ENCODE results near the gene LZTR1. TPM values are rescaled to one million over a fixed set of nuclear protein-coding genes. Genes with fewer than 3 reads are reported as not detected.
"Not testable (repeated sequence)": the region's sequence is repeated elsewhere in the genome, so short reads cannot be mapped to it uniquely, and the experiment has no call there.

The LZTR1 gene
- total and polyA plus RNA-seq, 10 donors: 21.9 to 76.2 (median 54.2) TPM

GRCh38 chr22:21045585-21046294 is 63.6 kb downstream of the LZTR1 start, which contains the start of gene LRRC74B:
TSS of gene LRRC74B (plus strand) at chr22:21045946. CDS start at chr22:21045987, 41 bp downstream.
- peak within 1 kb of the TSS in 5 of 8 donors; percentile 20 to 79 (median 62) for H3K27ac ChIP-seq
- TF ChIP-seq POLR2AphosphoS5 (IDR thresholded peaks at IDR 0.05): peak in 2 of 3 donors; percentile 34 to 53
- TF ChIP-seq POLR2A (IDR thresholded peaks at IDR 0.05): no peak
- TF ChIP-seq CTCF (IDR thresholded peaks at IDR 0.05 in 8 of 11, conservative IDR thresholded peaks at IDR 0.05 in 3 of 11): no peak
- intact Hi-C loops (cut with DNase I; ENCODE audit: low total_unique reads): no loop called here
- DNase-seq: peak; percentile 92
- peaks cover 11 to 34% (median 29%) of the 10 kb centered on the region in 6 donors for H3K4me1 ChIP-seq
- H3K9me3 ChIP-seq: no peaks in the 10 kb centered on the region
- H3K36me3 ChIP-seq: no peaks in the 10 kb centered on the region
- H3K27me3 ChIP-seq (replicated peaks in 1 of 7): peaks cover 0 to 37% (median 0%) of the 10 kb centered on the region in 7 donors
- peak within 1 kb of the TSS; percentile 12 to 55 (median 20) for H3K4me3 ChIP-seq
- 8 to 16% (median 11%) methylated on average over 30 to 47 of the region's 47 CpGs for WGBS, 5 donors

GRCh38 chr22:21047035-21047661 is 65.1 kb downstream of the LZTR1 start:
- H3K27ac ChIP-seq: no peak overlapping the region
- WGBS, 5 donors: 90 to 93% (median 92%) methylated on average over 11 to 14 of the region's 14 CpGs
- intact Hi-C loops (cut with DNase I; ENCODE audit: low total_unique reads): no loop called here
- TF ChIP-seq CTCF (IDR thresholded peaks at IDR 0.05 in 8 of 11, conservative IDR thresholded peaks at IDR 0.05 in 3 of 11) (no peak), POLR2A (IDR thresholded peaks at IDR 0.05) (no peak), POLR2AphosphoS5 (IDR thresholded peaks at IDR 0.05) (no peak)
- H3K4me1 ChIP-seq: peaks cover 11 to 34% (median 29%) of the 10 kb centered on the region in 6 donors
- H3K4me3 ChIP-seq: no peak overlapping the region
- peak; percentile 41 for DNase-seq
- H3K9me3 ChIP-seq: no peaks in the 10 kb centered on the region
- no peaks in the 10 kb centered on the region for H3K36me3 ChIP-seq
- H3K27me3 ChIP-seq (replicated peaks in 1 of 7): peaks cover 0 to 37% (median 0%) of the 10 kb centered on the region in 7 donors

DNA sequence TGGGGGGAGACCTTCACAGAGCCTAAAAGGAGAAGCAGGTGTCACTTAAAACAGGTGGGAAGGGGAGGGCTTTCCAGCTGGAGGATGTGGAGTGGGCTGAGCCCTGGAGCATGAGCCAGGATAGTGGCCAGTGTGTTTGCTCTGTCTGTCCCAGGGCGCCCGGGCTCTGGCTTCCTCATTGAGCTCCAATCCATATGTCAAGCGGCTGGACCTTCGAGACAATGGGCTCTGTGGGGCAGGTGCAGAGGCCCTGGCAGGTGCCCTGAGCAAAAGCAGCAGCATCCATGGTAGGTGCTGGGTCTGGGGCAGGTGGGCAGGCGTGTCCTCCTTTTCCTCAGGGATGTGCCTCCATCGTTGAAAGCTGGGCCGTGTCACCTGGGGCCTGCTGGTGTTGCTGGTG is 65.6 kb downstream of the LZTR1 start:
- H3K9me3 ChIP-seq: no peaks in the 10 kb centered on the region
- no peaks in the 10 kb centered on the region for H3K36me3 ChIP-seq
- H3K27ac ChIP-seq: no peak overlapping the region
- no peak overlapping the region for H3K4me3 ChIP-seq
- TF ChIP-seq CTCF (IDR thresholded peaks at IDR 0.05 in 8 of 11, conservative IDR thresholded peaks at IDR 0.05 in 3 of 11) (no peak), POLR2AphosphoS5 (IDR thresholded peaks at IDR 0.05) (no peak)
- H3K27me3 ChIP-seq (replicated peaks in 1 of 7): peaks cover 0 to 36% (median 0%) of the 10 kb centered on the region in 7 donors
- peaks cover 11 to 34% (median 29%) of the 10 kb centered on the region in 6 donors for H3K4me1 ChIP-seq
- DNase-seq: peak; percentile 64
- 78 to 92% (median 84%) methylated on average over 4 to 7 of the region's 7 CpGs for WGBS, 5 donors
- intact Hi-C loops (cut with DNase I; ENCODE audit: low total_unique reads): no loop called here

- intact Hi-C loops (cut with DNase I; ENCODE audit: low total_unique reads); H3K36me3 ChIP-seq; H3K9me3 ChIP-seq; H3K4me3 ChIP-seq; H3K27ac ChIP-seq: not testable (repeated sequence)
- Histone ChIP-seq H3K4me1 (peaks cover 11 to 28% (median 26%) of the 10 kb centered on the region in 6 donors), H3K27me3 (replicated peaks in 1 of 7) (peaks cover 0 to 32% (median 0%) of the 10 kb centered on the region in 7 donors)
- DNase-seq: peak; percentile 32
- WGBS, 5 donors: 56 to 85% (median 77%) methylated on average over 1 to 5 of the region's 5 CpGs
Observed at GRCh38 chr22:21048448-21048847, 66.4 kb downstream of the LZTR1 start.

Small RNA genes within 50 kb of the gene (microRNA-seq; reads per million reads assigned to microRNA genes)
- 0 reads per million in 3 donors for gene MIR649

Small RNA genes within 50 kb of the gene (small RNA-seq; reads per million reads assigned to genes)
- 0 reads per million in 4 donors for gene MIR649

Other genes starting within 250 kb of the LZTR1 start
- gene SERPIND1, start 208.2 kb upstream of the LZTR1 start, total RNA-seq: under 1 TPM in 1 of 7 donors, not detected in 6; 0.14 TPM
- under 1 TPM; 0.03 to 0.13 (median 0.04) TPM for gene SERPIND1, start 208.2 kb upstream of the LZTR1 start, polyA plus RNA-seq
- 100 to 1,000 TPM in 6 of 7 donors, 10 to 100 TPM in 1; 86.2 to 143 (median 122) TPM for gene PI4KA, start 123.5 kb upstream of the LZTR1 start, total RNA-seq
- 10 to 100 TPM; 29.8 to 48.1 (median 35.3) TPM for gene PI4KA, start 123.5 kb upstream of the LZTR1 start, polyA plus RNA-seq
- gene SNAP29, start 123.3 kb upstream of the LZTR1 start, total RNA-seq: 10 to 100 TPM; 22.6 to 33.5 (median 28.2) TPM
- 10 to 100 TPM; 13.7 to 19.5 (median 17.2) TPM for gene SNAP29, start 123.3 kb upstream of the LZTR1 start, polyA plus RNA-seq
- 10 to 100 TPM; 56.7 to 65.3 (median 58.1) TPM for gene CRKL, start 64.9 kb upstream of the LZTR1 start, total RNA-seq
- gene CRKL, start 64.9 kb upstream of the LZTR1 start, polyA plus RNA-seq: 10 to 100 TPM; 11.5 to 17.9 (median 12.2) TPM
- gene AIFM3, start 15.0 kb upstream of the LZTR1 start, total RNA-seq: 1 to 10 TPM; 3.7 to 8.7 (median 6.1) TPM
- gene AIFM3, start 15.0 kb upstream of the LZTR1 start, polyA plus RNA-seq: 1 to 10 TPM; 2.0 to 6.0 (median 5.3) TPM
- gene THAP7, start 19.8 kb downstream of the LZTR1 start, total RNA-seq: 10 to 100 TPM; 16.7 to 38.7 (median 26.5) TPM
- gene THAP7, start 19.8 kb downstream of the LZTR1 start, polyA plus RNA-seq: 10 to 100 TPM; 31.8 to 53.3 (median 47.5) TPM
- gene P2RX6, start 32.9 kb downstream of the LZTR1 start, total RNA-seq: 10 to 100 TPM in 2 of 7 donors, 1 to 10 TPM in 5; 3.2 to 14.4 (median 4.5) TPM
- gene P2RX6, start 32.9 kb downstream of the LZTR1 start, polyA plus RNA-seq: 1 to 10 TPM in 2 of 3 donors, under 1 TPM in 1; 0.86 to 5.6 (median 2.7) TPM
- under 1 TPM in 4 of 7 donors, not detected in 3; 0.13 to 0.95 (median 0.30) TPM for gene SLC7A4, start 50.3 kb downstream of the LZTR1 start, total RNA-seq
- gene SLC7A4, start 50.3 kb downstream of the LZTR1 start, polyA plus RNA-seq: under 1 TPM; 0.11 to 0.42 (median 0.29) TPM
- gene LRRC74B, start 63.6 kb downstream of the LZTR1 start, total RNA-seq: not detected
- gene LRRC74B, start 63.6 kb downstream of the LZTR1 start, polyA plus RNA-seq: under 1 TPM in 1 of 3 donors, not detected in 2; 0.03 TPM

Data from spleen (tissue), 11 donors.